Activated CD8-positive, alpha-beta memory T cell treated with anti-CD3 and anti-CD28 coated beads, Interleukin-2, amount 50 U/mL, for 1 hour (primary cell): ENCODE data around the gene CTSE.

Experiments
- DNase-seq: peaks from one replicate; pipeline ENCODE4 v3.0.0-alpha.2; 2020; ENCODE audit errors: extremely low read depth

Gene CTSE

GRCh38 chr1:205971082-205971481 lies 52.6 kb downstream of the CTSE start:
- no peak for DNase-seq

- DNase-seq: no peak
Measured at GRCh38 chr1:205970486-205970885, 53.2 kb downstream of the CTSE start.

- no peak for DNase-seq
Measured at GRCh38 chr1:205969229-205969628, 54.5 kb downstream of the CTSE start.

- no peak for DNase-seq
Measured at GRCh38 chr1:205967554-205968335, 56.0 kb downstream of the CTSE start.

GRCh38 chr1:205965036-205965884 lies 58.4 kb downstream of the CTSE start:
- DNase-seq: no peak

GRCh38 chr1:205963352-205964155 lies 60.1 kb downstream of the CTSE start:
- no peak for DNase-seq

- DNase-seq: no peak
Measured at GRCh38 chr1:205962821-205963221, 60.9 kb downstream of the CTSE start.

- DNase-seq: no peak
Measured at GRCh38 chr1:205961991-205962820, 61.5 kb downstream of the CTSE start.

GRCh38 chr1:205961405-205961804 lies 62.3 kb downstream of the CTSE start:
- no peak for DNase-seq

- DNase-seq: no peak
Measured at GRCh38 chr1:205959789-205960188, 63.9 kb downstream of the CTSE start.
